CD4-positive, alpha-beta T cell treated with Interleukin-12 subunit alpha and Interleukin-12 subunit beta, for 1 hour (primary cell): Measurements from ENCODE around the gene PLEKHM2.
A peak's percentile ranks its signal among the peaks of the same experiment; 100 is the strongest.
"Not testable (repeated sequence)": the region's sequence is repeated elsewhere in the genome, so short reads cannot be mapped to it uniquely, and the experiment has no call there.

ENCODE experiments used
- DNase-seq: peaks from one replicate; pipeline ENCODE4 v3.0.0-alpha.2; 2020

The PLEKHM2 gene

GRCh38 chr1:15684042-15684461, at the start of gene PLEKHM2:
Gene PLEKHM2 (plus strand): TSS chr1:15684320. CDS start chr1:15684559, 239 bp downstream.
- peak; percentile 62 for DNase-seq

GRCh38 chr1:15636436-15636835, 47.7 kb upstream of the PLEKHM2 start:
- no peak for DNase-seq

GRCh38 chr1:15637826-15638225, 46.3 kb upstream of the PLEKHM2 start:
- DNase-seq: no peak

- no peak for DNase-seq
Measured at GRCh38 chr1:15639262-15639661, 44.9 kb upstream of the PLEKHM2 start.

- no peak for DNase-seq
Measured at GRCh38 chr1:15639931-15640330, 44.2 kb upstream of the PLEKHM2 start.

- DNase-seq: no peak
Measured at GRCh38 chr1:15640667-15641066, 43.5 kb upstream of the PLEKHM2 start.

GRCh38 chr1:15649937-15650336, 34.2 kb upstream of the PLEKHM2 start:
- DNase-seq: no peak

GRCh38 chr1:15650433-15650832, 33.7 kb upstream of the PLEKHM2 start:
- DNase-seq: no peak

GRCh38 chr1:15652130-15652529, 32.0 kb upstream of the PLEKHM2 start:
- not testable (repeated sequence) for DNase-seq

- DNase-seq: no peak
Measured at GRCh38 chr1:15654091-15654690, 29.9 kb upstream of the PLEKHM2 start.

GRCh38 chr1:15656464-15656863, 27.7 kb upstream of the PLEKHM2 start:
- no peak for DNase-seq

GRCh38 chr1:15657021-15657420, 27.1 kb upstream of the PLEKHM2 start:
- DNase-seq: no peak

GRCh38 chr1:15660151-15660550, 24.0 kb upstream of the PLEKHM2 start:
- DNase-seq: no peak

GRCh38 chr1:15662477-15662876, 21.6 kb upstream of the PLEKHM2 start:
- no peak for DNase-seq

- DNase-seq: no peak
Measured at GRCh38 chr1:15663925-15664324, 20.2 kb upstream of the PLEKHM2 start.

GRCh38 chr1:15667362-15667761, 16.8 kb upstream of the PLEKHM2 start:
- no peak for DNase-seq

- no peak for DNase-seq
Measured at GRCh38 chr1:15668089-15668754, 15.9 kb upstream of the PLEKHM2 start.

GRCh38 chr1:15669074-15669473, 15.0 kb upstream of the PLEKHM2 start:
- no peak for DNase-seq

GRCh38 chr1:15669864-15670263, 14.3 kb upstream of the PLEKHM2 start:
- no peak for DNase-seq

GRCh38 chr1:15671430-15671829, 12.7 kb upstream of the PLEKHM2 start:
- no peak for DNase-seq

- DNase-seq: no peak
Measured at GRCh38 chr1:15674386-15675159, 9.5 kb upstream of the PLEKHM2 start.

GRCh38 chr1:15676010-15676409, 8.1 kb upstream of the PLEKHM2 start:
- no peak for DNase-seq

- no peak for DNase-seq
Measured at GRCh38 chr1:15676688-15677661, 7.1 kb upstream of the PLEKHM2 start.
